NCI-H2029 treated with DMSO at 0.1 percent for 48 hours (cell line): ENCODE results near the gene BLTP2.

Experiments used
- DNase-seq: peaks from one replicate; lab custom pipeline; 2025; lab: John Stamatoyannopoulos, UW

Gene BLTP2

DNA sequence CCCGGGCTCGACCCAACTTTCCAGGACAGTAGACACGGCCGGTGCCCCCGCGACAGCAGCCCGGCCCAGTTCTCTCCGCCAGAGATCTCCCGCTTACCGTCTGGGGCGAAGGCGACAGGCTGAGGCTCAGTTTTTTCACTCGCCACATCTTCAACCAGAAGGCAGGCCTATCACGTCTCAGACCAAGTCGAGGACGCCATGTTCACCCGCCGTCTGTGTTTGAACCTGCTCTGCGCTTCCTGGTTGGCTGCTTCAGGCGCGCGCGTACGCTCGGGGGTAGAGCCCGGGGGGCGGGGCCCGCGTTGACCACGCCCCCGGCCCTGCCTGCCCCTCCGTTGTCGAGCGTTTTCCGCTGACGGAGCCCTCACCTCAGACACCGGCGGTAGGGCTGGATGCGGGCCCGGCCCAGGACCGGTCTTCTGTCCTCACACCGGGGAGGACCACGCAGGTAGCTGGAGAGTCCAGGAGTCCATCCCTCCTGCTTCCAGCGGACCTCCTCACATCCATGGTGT is 46.1 kb downstream of the BLTP2 start, which contains the start of gene SPAG5:
Gene SPAG5 (minus strand): TSS at position 227 of the 512 bp plus-strand sequence. CDS start 79 bp downstream, at position 148.
- DNase-seq, result peak; percentile 72

DNA sequence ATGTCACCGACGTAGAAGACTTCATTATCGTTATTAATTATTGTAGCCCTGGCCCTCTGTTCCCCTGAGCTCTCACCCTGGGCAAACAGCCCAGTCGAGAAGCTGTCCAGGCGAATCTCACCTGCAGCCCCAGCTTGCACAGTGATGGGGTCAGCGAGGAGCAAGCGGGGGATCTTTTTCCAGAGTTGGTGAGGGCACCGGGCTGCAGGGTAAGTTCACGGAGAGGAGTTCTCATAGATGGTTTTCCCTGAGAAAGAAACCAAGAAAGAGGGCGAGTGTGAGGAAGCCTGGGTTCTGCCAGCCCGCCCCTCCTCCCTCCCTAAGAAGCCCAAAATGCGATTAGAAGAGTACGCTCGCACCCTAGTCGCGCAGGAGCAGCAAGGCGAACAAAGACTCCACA is 46.6 kb downstream of the BLTP2 start:
- no peak for DNase-seq

DNA sequence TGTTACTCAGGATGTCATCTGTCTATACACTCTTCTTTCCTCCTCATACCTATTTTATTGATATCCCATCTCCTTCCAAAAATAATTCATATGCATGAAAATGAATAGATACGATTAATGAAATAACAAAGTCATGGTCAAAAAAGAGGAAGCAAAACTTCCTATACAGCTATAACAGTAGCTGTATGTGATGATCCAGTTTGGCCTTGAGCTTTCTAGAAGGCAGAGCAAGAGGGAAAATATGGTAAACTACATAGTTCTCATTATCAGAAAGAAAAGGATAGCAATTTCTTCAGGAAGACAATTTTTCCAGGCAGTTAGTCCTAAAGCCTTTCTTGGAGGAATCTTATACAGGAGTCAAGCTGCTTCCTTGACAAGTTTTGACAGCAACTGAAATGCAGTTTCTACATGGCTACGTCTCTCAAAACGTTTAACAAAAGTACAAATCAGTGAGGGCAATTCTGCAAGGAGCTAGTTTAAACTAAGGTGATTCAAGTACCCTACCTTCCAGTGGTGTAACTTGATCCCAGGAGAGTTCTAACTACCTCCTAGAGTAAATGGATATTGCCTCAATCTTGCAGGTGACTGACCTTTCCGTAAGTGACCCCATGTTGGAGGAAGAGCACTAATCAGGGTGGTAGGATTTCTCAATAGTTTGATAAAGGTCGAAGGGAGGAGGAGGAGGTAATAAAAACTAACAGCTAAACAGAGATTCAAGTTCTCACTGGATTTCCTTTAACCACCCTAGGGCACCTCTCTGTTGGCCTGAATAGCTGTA is 47.2 kb downstream of the BLTP2 start:
- no peak for DNase-seq
